GM21447 (cell line): ENCODE results near the gene ITGA5.
A peak's percentile ranks its signal among the peaks of the same experiment; 100 is the strongest.

ENCODE experiments used
- ATAC-seq: cut with Tn5 transposase; IDR thresholded peaks from one replicate; pipeline ENCODE4 v1.9.1; 2021; ENCODE audit not compliant: unreplicated experiment

ITGA5 gene

GRCh38 chr12:54373649-54374561 is 45.2 kb downstream of the ITGA5 start:
- ATAC-seq, result no peak

GRCh38 chr12:54372113-54372806 is 46.8 kb downstream of the ITGA5 start:
- no peak for ATAC-seq

- no peak for ATAC-seq
Measured at GRCh38 chr12:54371328-54372112, 47.5 kb downstream of the ITGA5 start.

GRCh38 chr12:54370171-54370730 is 48.8 kb downstream of the ITGA5 start:
- no peak for ATAC-seq

GRCh38 chr12:54369597-54370131 is 49.4 kb downstream of the ITGA5 start:
- no peak for ATAC-seq

GRCh38 chr12:54368709-54369596 is 50.1 kb downstream of the ITGA5 start:
- ATAC-seq, result peak; percentile 78

GRCh38 chr12:54368025-54368708 is 50.9 kb downstream of the ITGA5 start:
- no peak for ATAC-seq

- ATAC-seq, result peak; percentile 46
Measured at GRCh38 chr12:54364413-54364812, 54.7 kb downstream of the ITGA5 start, which contains the start of gene GPR84. Gene GPR84 (minus strand): TSS chr12:54364486. CDS start chr12:54363851, 635 bp downstream.

- no peak for ATAC-seq
Measured at GRCh38 chr12:54363618-54364017, 55.4 kb downstream of the ITGA5 start.

GRCh38 chr12:54363047-54363446 is 56.0 kb downstream of the ITGA5 start:
- ATAC-seq, result no peak

- ATAC-seq, result no peak
Measured at GRCh38 chr12:54360717-54361456, 58.2 kb downstream of the ITGA5 start.

- ATAC-seq, result no peak
Measured at GRCh38 chr12:54359762-54360351, 59.2 kb downstream of the ITGA5 start.

GRCh38 chr12:54358945-54359761 is 59.9 kb downstream of the ITGA5 start:
- peak; percentile 97 for ATAC-seq

GRCh38 chr12:54358191-54358944 is 60.7 kb downstream of the ITGA5 start:
- ATAC-seq, result no peak

- no peak for ATAC-seq
Measured at GRCh38 chr12:54357506-54358190, 61.4 kb downstream of the ITGA5 start.

- ATAC-seq, result no peak
Measured at GRCh38 chr12:54356951-54357356, 62.1 kb downstream of the ITGA5 start.
